ENCODE results near the gene SLC7A4. TPM values are rescaled to one million over a fixed set of nuclear protein-coding genes. Genes with fewer than 3 reads are reported as not detected.

The SLC7A4 gene, protein sequence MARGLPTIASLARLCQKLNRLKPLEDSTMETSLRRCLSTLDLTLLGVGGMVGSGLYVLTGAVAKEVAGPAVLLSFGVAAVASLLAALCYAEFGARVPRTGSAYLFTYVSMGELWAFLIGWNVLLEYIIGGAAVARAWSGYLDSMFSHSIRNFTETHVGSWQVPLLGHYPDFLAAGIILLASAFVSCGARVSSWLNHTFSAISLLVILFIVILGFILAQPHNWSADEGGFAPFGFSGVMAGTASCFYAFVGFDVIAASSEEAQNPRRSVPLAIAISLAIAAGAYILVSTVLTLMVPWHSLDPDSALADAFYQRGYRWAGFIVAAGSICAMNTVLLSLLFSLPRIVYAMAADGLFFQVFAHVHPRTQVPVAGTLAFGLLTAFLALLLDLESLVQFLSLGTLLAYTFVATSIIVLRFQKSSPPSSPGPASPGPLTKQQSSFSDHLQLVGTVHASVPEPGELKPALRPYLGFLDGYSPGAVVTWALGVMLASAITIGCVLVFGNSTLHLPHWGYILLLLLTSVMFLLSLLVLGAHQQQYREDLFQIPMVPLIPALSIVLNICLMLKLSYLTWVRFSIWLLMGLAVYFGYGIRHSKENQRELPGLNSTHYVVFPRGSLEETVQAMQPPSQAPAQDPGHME
- 6.7 TPM for total RNA-seq

DNA sequence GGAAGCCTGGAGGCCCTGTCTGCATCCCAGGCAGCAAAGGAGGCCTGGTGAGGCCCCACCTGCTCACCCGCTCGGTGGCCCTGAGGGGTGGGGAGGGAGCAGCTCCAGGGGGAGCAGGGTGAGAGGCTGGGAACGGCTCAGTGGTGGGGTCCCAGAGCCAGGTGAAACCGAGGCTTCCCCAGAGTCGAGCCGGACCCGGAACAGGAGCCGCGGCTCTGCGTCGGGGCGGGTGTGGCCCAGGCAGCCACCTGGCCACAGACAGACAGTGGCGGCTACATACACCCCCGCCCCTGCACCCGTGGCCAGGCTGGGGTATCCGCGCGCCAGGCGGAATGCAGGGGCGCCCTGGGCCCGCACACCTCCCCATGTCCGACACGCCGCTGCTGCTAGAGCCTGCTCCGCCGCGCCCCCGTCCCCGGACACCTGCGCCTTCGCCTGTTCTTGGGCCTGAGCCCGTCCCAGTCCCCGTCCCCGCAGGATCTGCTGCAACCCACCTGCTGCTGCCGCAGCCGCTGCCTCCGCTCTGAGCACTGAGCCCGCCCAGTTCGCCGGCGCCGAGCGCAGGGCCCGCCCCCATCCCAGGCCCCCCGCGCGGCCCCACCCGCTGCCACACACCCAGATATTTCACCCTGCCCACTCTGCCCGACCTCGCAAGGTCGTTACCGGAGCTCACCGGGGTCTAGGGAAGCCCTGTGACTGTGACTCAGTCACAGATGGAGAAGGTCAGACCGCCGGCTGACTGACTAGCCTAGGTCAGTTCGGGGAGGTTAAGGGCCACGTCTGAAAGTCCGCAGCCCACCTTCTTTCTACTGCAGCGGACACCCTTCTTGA lies at the start of gene SLC7A4:
TSS of gene SLC7A4 (minus strand) at position 525 of the 831 bp plus-strand sequence. CDS start 749 bp downstream, outside the sequence.

DNA sequence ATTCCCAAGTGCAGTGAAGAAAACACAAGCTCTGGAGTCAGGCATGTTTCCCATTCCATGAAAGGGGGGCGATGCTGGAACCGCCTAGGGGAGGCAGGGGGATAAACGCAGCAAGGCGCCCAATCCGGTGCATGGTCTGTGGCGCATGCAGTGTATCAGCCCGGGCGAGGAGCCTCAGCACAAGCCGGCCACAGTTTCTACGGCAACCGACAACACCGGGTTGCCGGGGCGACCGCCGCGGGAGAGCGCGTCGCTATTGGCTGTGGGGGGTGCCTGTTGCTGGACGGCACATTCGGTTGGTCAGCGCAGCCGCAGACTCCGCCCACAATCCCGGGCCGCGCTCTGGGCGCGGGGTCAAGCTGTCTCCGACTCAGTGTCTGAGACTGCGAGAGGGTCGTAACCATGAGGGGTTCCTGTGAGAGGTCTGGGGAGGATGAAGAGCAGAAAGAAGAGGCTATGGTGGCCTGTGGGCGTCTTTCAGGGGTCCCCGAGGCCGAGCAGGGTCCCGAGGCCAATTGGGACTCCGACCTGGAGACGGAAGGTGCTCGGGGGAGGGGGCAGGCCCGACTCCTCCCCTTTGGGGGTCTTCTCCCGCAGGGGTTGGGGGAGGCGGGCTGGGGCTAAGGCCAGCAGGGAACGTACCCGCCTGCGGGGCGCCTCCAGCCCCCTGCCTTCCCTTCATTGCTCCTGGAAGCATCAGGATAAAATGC lies 13.4 kb upstream of the SLC7A4 start, which contains the start of gene LRRC74B:
TSS of gene LRRC74B (plus strand) at position 362 of the 710 bp plus-strand sequence. CDS start at position 403, 41 bp downstream.

GRCh38 chr22:21014726-21015465 lies 17.5 kb downstream of the SLC7A4 start, which contains the start of gene P2RX6:
Gene P2RX6, plus strand, starts transcription at chr22:21015165. Its CDS starts 10 bp downstream, at chr22:21015175.

DNA sequence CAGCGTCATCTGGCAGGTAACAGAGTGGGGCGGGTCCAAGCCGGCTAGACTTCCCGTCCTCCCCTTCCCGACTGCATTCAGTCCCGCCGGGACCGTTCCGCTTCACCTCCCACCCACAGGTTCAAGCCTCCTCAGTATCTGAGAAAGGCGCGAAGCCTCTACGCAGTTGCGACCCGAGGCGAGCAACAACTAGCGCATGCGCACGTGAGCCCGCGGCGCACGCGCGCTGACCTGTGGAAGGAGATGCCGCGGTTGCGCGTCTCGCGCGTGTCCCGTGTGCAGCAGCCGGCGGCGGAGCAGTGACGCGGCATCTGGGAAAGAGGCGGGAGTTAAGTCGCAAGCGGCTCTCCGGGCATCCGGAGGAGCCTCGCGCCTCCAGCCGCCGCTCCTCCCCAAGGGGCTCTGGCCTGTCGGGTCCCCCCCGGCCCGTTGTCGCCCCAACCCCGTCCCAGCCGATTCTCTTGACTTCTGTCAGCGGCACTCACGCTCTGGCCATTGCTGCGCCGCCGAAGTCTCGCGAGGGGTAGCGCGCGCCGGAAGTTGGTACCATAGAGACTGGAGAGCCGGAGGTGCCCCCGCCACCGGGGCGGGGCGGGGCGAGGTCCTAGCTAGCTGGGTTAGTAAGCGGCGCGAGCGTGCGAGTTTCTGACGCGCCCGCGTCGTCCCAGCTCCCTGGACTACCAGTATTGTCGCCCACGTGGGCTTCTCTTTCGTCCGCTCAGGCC lies 30.6 kb downstream of the SLC7A4 start, which contains the start of gene THAP7:
TSS of gene THAP7 (minus strand) at position 518 of the 725 bp plus-strand sequence. CDS start at position 311, 207 bp downstream.

DNA sequence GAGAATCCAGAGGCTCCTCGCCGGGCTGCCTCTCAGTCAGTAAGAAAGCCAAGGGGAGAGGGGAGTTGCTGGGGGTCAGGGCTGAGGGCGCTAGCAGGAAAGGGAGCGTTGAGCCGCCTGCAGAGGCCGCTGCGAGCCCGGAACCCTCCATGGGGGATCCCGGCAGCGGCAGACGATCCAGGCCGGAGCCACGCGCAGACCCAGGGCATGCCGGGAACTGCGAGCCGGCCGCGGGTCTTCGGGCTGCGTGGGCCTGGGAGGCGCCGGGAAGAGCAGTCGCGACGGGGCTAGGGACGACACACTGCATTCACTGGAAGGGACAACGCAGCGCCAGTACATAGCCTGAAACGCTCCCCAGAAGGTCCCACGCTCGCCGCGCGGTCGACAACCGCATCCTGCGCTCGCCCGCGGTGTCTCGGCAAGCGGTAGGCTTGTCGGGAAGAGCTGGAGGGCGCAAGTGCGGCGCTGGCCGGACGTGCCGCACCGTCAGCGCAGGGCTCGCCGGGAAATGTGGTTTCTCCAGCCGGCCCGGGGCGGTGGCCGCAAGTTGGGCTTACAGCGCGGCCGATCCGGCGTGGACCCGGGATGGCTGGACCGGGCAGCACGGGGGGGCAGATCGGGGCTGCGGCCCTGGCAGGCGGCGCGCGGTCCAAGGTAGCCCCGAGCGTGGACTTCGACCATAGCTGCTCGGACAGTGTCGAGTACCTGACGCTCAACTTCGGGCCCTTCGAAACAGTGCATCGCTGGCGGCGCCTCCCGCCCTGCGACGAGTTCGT lies 50.4 kb downstream of the SLC7A4 start, which contains the start of gene LZTR1:
TSS of gene LZTR1 (plus strand) at position 511 of the 776 bp plus-strand sequence. CDS start at position 586, 75 bp downstream.

Small RNA genes within 50 kb of the gene (small RNA-seq; reads per million reads assigned to genes)
- gene MIR649: not detected

Other genes starting within 250 kb of the SLC7A4 start
- gene PI4KA, start 173.8 kb downstream of the SLC7A4 start, total RNA-seq: 102 TPM
- gene SNAP29, start 173.6 kb downstream of the SLC7A4 start, total RNA-seq: 10.1 TPM
- gene CRKL, start 115.2 kb downstream of the SLC7A4 start, total RNA-seq: 69.2 TPM
- 27.5 TPM for gene AIFM3, start 65.3 kb downstream of the SLC7A4 start, total RNA-seq
- gene LZTR1, start 50.3 kb downstream of the SLC7A4 start, total RNA-seq: 53.5 TPM
- 18.2 TPM for gene THAP7, start 30.4 kb downstream of the SLC7A4 start, total RNA-seq
- gene P2RX6, start 17.4 kb downstream of the SLC7A4 start, total RNA-seq: 1.2 TPM
- gene LRRC74B, start 13.4 kb upstream of the SLC7A4 start, total RNA-seq: 0.46 TPM

All from diencephalon (tissue), 1 donor.